ENCODE measurements around the gene IGFBP1.
"Not testable (repeated sequence)": the region's sequence is repeated elsewhere in the genome, so short reads cannot be mapped to it uniquely, and the experiment has no call there.

Gene IGFBP1

DNA sequence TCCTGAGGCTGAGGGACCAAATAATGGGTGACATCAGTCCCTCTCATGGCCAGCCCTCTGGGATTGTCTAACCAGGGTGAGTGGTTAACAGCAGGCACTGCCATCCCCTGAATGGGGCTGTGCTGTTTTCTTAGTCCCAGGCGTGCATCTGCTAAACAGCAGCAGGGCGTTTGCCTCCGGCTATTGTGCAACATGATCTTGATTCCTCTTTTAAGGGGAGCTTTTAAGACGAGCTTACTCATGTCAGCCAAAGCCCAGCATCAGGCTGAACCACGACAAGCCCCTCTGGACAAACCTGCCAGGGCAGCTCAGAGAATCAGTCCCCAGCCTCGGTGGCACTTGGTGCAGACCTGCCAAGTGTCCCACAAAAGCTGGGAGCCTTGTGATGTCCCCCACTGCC, 49.0 kb downstream of the IGFBP1 start:
- no peak for DNase-seq (ENCODE audit: low read depth in 3 of 3, low spot score in 1 of 3)

DNA sequence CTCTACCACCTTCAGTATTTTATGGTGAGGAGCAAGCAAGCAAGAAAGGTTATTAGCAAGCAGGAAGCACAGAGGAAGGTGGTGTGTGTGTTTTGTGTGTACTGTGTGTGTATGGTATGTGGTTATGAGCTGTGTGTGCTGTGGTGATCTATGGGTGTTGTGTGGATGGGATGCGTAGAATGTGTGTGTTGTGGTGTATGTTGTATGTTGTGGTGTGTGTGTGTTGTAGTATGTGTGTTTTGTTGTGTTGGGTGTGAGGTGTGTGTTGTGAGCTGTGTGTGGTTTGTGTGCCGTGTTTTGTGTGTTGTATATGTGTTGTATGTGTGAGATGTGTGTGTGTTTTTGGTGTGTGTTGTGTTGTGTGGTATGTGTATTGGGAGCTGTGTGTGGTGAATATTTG, 49.6 kb downstream of the IGFBP1 start:
- no peak for DNase-seq (ENCODE audit: low read depth in 3 of 3, low spot score in 1 of 3)

DNA sequence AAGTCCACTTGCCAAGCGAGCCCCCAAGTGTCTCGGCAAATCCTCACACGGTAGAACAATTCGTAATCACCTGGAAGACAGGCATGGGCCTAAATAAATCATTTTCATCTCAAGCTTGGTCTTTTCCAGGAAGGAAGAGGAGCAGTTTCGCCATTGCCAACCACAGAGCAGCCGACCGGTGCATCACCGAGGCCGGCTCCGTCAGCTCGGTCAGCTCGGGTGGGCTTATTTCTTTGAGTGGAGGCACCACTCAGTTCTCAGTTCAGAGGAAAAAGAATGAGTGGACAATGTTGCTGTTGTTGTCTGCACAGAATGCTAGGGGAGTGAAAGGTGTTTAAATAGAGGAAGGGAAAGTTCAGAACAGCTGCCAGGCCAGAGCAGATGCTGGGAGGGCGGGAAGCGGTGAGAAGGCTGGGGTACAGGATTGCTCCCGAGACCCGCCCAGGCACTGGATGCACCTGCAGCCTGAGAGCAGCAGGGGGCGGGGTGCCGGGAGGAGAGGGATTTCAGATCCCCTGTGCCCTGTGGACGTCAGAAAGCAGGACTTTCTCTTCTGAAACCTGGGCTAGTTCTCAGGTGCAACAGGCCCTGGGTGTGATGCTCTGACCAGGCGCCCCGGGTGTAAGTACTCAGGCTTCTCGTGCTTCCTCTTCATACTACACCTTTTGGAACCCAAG, 50.5 kb downstream of the IGFBP1 start:
- no peak for DNase-seq (ENCODE audit: low read depth in 3 of 3, low spot score in 1 of 3)

DNA sequence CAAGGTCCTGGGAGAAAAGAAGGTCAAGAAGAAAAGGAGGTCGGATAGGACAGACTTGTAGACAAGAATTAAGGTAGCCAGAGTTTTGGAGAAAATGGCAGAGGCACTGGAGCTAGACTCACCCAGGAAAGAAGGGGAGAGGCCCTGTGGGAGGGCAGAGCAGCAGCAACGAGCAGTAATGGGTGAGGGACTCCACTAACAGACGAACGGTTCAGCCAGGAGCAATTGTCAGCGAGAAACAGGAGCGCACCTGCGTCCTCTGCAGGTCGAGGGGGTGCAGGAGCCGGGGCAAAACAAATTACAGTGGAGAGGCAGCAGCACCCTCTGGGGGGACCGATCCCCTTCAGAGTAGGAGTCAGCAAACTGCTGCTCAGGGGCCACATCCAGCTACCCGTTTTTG, 51.3 kb downstream of the IGFBP1 start:
- no peak for DNase-seq (ENCODE audit: low read depth in 3 of 3, low spot score in 1 of 3)

- DNase-seq (ENCODE audit: low read depth in 3 of 3, low spot score in 1 of 3), result not testable (repeated sequence)
Measured at GRCh38 chr7:45940237-45940781, 52.0 kb downstream of the IGFBP1 start.

GRCh38 chr7:45940939-45941338, 52.7 kb downstream of the IGFBP1 start:
- DNase-seq (ENCODE audit: low read depth in 3 of 3, low spot score in 1 of 3), result no peak

Measured in stimulated activated CD4-positive, alpha-beta T cell treated with anti-CD3 and anti-CD28 coated beads, TNF-alpha, amount 100 ng/mL, for 1 hour (primary cell).